Stimulated activated CD4-positive, alpha-beta T cell treated with anti-CD3 and anti-CD28 coated beads, Interleukin-2, amount 100 ng/mL, for 4 hours (primary cell): Measurements from ENCODE around the gene RNASEL.
"Not testable (repeated sequence)": the region's sequence is repeated elsewhere in the genome, so short reads cannot be mapped to it uniquely, and the experiment has no call there.

Experiments used
- DNase-seq: peaks from one replicate; pipeline ENCODE4 v3.0.0-alpha.2; 2020; ENCODE audit warnings: low read depth

The RNASEL gene

GRCh38 chr1:182588500-182589396, at the start of gene RNASEL:
RNASEL (minus strand) TSS chr1:182589256; CDS start chr1:182586806, 2,450 bp downstream.
- DNase-seq = peak; percentile 53

GRCh38 chr1:182637769-182638168, 48.7 kb upstream of the RNASEL start:
- no peak for DNase-seq

GRCh38 chr1:182635871-182636270, 46.8 kb upstream of the RNASEL start:
- no peak for DNase-seq

- no peak for DNase-seq
Measured at GRCh38 chr1:182634306-182635072, 45.4 kb upstream of the RNASEL start.

- no peak for DNase-seq
Measured at GRCh38 chr1:182633657-182634281, 44.7 kb upstream of the RNASEL start.

- no peak for DNase-seq
Measured at GRCh38 chr1:182633031-182633430, 44.0 kb upstream of the RNASEL start.

- DNase-seq = not testable (repeated sequence)
Measured at GRCh38 chr1:182632441-182632857, 43.4 kb upstream of the RNASEL start.

- DNase-seq = no peak
Measured at GRCh38 chr1:182631954-182632353, 42.9 kb upstream of the RNASEL start.

- DNase-seq = no peak
Measured at GRCh38 chr1:182631053-182631677, 42.1 kb upstream of the RNASEL start.

GRCh38 chr1:182630586-182630985, 41.5 kb upstream of the RNASEL start:
- DNase-seq = no peak

- DNase-seq = peak; percentile 44
Measured at GRCh38 chr1:182629499-182630096, 40.5 kb upstream of the RNASEL start.

GRCh38 chr1:182629080-182629479, 40.0 kb upstream of the RNASEL start:
- DNase-seq = no peak

GRCh38 chr1:182628657-182629056, 39.6 kb upstream of the RNASEL start:
- DNase-seq = no peak

- no peak for DNase-seq
Measured at GRCh38 chr1:182627622-182628021, 38.6 kb upstream of the RNASEL start.

- no peak for DNase-seq
Measured at GRCh38 chr1:182626527-182626926, 37.5 kb upstream of the RNASEL start.

- DNase-seq = no peak
Measured at GRCh38 chr1:182625719-182626504, 36.9 kb upstream of the RNASEL start.

- DNase-seq = no peak
Measured at GRCh38 chr1:182625024-182625423, 36.0 kb upstream of the RNASEL start.

GRCh38 chr1:182624577-182624976, 35.5 kb upstream of the RNASEL start:
- no peak for DNase-seq

GRCh38 chr1:182622901-182623528, 34.0 kb upstream of the RNASEL start:
- DNase-seq = no peak

- no peak for DNase-seq
Measured at GRCh38 chr1:182621906-182622305, 32.9 kb upstream of the RNASEL start.
